UCSD-AML1 (cell line): ENCODE results near the gene TBC1D22A.

Source experiments
- DNase-seq: peaks from one replicate; lab custom pipeline; 2025; ENCODE audit not compliant: unreplicated experiment; lab: John Stamatoyannopoulos, UW

Gene TBC1D22A

GRCh38 chr22:47006433-47006832 is 244.0 kb downstream of the TBC1D22A start:
- no peak for DNase-seq

DNA sequence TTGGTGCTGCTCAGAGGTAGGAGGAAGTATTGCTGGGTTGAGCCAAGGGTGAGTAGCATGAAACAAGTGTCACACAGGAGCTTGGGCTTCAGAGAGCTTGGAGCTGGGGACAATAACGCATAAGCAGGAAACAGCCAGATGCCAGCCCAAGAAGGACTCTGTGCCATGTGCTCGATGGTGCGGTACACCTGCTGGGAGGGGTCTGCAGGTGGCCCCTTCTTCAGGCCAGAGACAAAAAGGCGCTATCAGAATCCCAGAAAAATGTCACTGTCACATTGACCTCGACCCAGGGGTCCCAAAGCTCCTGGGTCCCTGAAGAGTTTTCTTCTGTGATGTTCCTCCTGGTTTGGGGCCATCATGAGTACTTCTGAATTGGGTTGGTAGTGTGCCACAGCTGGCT is 244.4 kb downstream of the TBC1D22A start:
- DNase-seq, result no peak

- no peak for DNase-seq
Measured at GRCh38 chr22:47007496-47007895, 245.0 kb downstream of the TBC1D22A start.

DNA sequence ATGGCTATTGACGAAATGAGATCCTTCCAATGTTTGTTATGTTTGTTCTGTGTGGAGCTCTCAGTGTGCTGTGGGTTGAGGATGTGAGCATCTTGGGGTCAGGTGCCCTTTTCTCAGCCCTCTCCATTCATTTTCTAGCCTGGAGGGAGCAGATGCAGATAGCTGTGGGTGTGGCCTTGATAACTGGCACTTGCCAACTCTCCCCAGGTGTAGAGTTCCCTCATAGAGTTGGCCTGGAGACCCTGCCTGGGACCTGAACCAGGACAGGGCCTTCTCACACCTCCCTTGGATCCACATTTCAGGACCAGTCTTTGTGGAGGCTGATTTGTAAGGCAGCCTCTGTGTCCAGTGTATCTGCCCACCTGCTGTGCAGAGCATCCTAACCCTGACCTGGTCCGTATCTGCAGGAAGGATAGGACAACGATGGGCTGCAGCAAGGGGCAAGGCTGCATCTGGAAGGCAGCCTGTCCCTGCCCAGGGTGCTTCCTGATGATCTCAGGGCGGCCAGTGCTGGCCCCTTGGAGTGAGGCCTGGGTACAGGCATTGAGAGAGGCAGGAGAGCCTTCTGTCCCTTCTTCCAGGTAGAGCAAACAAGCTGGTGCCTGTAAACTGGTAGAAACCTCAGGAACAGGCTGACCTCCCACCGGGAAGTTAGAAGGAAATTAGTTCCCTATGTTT is 245.9 kb downstream of the TBC1D22A start:
- DNase-seq, result no peak

GRCh38 chr22:47009304-47010101 is 247.1 kb downstream of the TBC1D22A start:
- no peak for DNase-seq

DNA sequence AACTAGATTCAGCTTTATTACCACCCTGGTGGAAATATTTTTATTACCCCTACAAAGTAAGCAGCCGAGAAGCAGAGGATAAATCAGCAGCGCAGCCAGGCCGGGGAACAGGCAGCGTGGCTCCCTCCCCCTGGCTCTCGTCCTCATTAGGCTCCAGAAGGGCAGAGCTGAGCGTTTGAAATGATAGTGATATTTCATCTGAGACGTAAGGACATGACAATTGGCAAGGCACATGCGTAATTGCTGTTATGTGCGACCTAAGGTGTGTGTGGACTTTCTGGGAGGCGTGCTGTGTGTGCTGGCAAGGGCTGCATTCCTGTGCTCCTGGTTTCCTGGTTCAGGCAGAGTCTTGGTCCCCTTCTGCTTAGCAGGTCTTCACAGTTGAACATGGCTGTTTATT is 247.8 kb downstream of the TBC1D22A start:
- DNase-seq, result no peak

DNA sequence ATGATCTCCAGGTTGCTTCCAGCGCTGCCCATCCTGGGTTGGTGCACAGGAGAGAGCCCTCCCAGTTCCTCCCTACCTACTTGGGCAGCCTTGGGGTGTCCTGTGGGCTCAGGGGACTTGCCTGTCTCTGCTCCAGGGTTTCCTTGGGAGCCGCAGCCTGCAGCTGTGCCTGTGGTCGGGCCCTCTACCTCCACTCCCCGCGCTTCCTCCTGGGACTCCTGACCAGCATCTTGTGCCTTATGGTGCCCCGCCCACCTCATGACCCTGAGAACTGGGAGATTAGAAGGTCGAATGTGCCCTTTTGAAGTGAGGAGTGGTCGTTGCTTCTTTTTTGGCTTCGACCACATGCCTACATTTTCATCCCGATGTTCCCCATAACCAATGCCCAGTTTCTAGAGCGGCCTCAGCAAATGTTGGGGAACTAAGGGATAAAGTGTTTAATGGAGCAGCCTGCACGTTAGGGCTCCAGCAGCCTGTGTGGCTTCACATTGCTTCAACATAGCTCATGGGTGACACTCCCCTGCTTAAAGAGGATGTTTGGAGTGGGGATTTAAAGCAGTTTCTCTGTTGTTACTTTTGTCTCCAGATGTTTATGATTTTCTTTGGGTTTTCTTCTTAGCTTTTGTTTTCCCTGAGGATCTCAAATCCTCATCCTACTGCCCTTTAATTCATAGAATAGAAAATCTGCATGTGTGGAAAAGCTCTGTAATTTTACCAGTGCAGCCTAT is 248.8 kb downstream of the TBC1D22A start:
- no peak for DNase-seq

GRCh38 chr22:47011859-47012258 is 249.4 kb downstream of the TBC1D22A start:
- no peak for DNase-seq

DNA sequence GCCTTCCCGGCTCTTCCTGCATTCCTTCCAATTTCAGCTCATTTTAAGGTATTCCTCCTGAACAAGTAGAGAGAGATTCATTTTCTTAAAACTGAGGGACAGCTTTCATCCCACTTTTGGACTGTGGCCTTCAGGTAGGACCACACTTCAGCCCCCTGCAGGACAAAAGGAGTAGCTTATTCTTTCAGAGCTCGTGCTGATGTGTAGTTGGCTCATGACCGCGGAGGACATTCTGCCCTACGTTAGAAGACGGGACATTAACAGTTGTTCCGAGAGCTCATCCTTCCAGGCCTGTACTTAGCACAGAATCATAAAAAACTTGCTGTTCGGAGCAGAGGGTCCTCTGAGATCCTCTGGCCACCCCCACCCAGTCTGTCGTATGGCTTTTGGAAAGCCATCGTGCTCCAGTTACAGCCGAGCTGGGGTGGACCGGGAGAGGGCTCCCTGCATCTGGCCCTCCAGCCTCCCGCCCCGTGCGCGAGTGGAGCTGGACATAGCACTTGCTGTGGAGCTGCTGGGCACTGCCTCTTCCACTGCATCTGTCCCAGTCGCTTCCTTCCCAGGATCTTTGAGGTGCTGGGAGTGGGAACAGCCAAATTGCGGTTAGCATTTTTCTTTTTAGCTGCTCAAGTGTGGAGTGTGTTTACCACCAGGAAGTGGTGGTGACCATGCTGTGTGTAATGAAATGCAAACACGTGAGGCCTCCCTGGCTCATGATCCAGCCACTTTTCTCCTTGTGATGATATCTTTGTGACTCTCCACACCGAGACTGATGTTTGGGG is 250.3 kb downstream of the TBC1D22A start:
- no peak for DNase-seq

GRCh38 chr22:47013861-47014635 is 251.6 kb downstream of the TBC1D22A start:
- DNase-seq, result no peak

- no peak for DNase-seq
Measured at GRCh38 chr22:47014636-47015345, 252.3 kb downstream of the TBC1D22A start.

DNA sequence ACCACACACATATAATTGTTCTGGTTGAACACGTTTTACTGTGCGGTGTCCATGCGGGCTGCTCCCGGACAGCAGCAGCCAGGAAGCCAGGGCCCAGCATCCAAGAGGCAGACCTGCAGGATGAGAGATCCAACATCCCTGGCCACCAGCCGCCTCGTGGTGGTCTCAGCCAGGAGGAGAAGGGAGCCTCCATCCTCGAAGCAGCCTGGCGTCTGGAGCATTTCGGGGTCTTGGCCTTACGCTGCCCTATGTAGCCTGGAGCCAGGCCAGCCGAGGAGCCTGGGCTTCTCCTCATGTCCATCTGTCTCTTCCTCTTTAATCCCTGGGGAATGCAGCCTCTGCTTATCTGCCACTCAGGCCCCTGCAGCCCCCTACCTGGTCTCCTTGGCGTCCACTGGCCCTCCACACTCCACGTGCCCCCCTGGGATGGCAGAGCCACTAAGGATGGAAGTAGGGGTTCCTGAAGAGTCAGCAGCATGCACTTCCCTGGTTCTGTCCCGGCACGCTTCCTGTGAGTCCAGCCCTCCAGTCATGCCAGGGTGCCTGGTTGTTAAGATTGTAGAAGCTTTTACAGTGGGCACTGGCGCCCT is 253.2 kb downstream of the TBC1D22A start:
- DNase-seq, result no peak

DNA sequence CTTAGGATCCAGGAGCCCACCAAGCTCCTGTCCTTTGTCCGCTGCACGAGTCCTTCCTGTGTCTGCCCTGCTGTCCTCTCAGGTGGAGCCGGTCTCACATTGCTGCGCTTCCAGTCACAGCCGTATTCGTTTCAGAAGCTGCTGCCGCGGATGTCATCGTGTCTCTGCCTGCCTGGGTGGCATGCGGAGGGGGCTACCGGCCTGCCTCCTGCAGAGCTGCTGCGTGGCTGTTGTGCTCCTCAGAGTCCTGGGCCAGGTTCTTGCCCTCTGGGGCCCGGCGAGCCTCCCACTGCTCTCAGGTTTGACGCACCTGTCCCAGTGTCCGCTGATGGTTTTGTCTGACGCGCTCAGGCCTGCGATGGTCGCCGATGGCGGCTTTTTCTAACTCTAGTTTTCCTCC is 254.2 kb downstream of the TBC1D22A start:
- DNase-seq, result no peak

DNA sequence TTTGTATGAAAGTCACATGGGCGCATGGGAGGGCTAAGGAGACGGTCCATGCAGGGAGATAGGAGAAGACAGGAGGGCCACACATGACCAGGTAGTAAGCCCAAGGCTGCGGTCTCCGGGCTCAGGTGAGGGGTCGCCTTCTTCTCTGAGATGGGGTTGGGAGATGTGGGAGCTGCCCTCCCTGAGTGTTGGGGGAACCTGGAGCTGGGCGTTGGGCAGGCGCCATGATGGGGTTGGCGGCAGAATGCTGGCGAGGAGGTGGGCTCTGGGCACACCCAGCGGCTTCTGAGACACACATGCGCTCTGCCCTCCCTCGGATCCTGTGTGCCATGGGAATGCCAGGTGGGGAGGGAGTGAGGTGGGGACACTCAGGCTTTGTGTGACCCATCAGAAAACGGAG is 254.8 kb downstream of the TBC1D22A start:
- DNase-seq, result no peak

GRCh38 chr22:47018010-47018910 is 255.8 kb downstream of the TBC1D22A start:
- DNase-seq, result no peak

DNA sequence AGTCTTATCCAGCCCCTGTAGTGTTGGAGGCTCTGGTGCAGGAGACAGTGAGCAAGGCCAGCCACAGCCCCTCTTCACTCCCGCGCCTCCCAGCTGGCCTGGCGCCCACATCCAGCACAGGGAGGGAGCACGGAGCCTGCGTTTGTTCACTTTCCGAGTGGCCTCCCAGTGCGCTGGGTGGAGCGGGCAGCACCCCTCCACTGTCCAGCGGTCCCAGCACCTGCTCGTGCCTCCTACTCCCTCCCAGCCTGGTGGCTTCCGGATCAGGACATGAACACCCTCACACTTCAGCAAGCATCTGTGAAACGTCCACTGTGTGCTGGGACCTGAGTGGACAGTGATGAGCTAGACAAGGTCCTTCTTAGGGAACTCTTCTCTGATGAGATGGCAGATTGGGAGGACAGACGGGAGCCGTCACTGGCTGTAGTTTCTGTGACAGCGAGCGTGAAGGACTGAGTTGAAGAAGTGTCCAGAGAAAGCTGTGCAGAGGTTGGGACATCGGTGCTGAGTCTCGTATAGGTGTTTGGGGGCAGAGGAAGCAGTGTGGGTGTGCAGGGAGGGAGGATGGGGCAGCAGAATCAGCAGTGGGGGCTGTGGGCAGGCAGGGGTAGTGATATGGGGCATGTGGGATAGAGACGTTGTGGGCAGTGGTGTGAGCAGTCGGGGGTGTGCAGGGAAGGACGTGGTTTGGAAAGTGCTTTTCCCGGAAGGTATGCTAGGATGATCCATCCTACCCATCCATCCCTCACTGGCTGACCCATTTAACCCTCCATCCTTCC is 256.8 kb downstream of the TBC1D22A start:
- DNase-seq, result no peak

- no peak for DNase-seq
Measured at GRCh38 chr22:47020166-47020565, 257.7 kb downstream of the TBC1D22A start.
